Activated naive CD8-positive, alpha-beta T cell treated with anti-CD3 and anti-CD28 coated beads, Interleukin-2, amount 50 U/mL, for 16 hours (primary cell): ENCODE measurements around the gene CRYAA.
"Not testable (repeated sequence)": the region's sequence is repeated elsewhere in the genome, so short reads cannot be mapped to it uniquely, and the experiment has no call there.

Experiments
- DNase-seq: peaks from one replicate; pipeline ENCODE4 v3.0.0-alpha.2; 2020; ENCODE audit warnings: low read depth, low spot score

CRYAA gene

GRCh38 chr21:43168708-43169107 is at the start of gene CRYAA:
CRYAA (plus strand) TSS chr21:43169008; CDS start chr21:43169100, 92 bp downstream.
- not testable (repeated sequence) for DNase-seq

GRCh38 chr21:43130094-43130493 is 38.7 kb upstream of the CRYAA start:
- DNase-seq: not testable (repeated sequence)

GRCh38 chr21:43134520-43134919 is 34.3 kb upstream of the CRYAA start:
- not testable (repeated sequence) for DNase-seq

GRCh38 chr21:43138944-43139343 is 29.9 kb upstream of the CRYAA start:
- not testable (repeated sequence) for DNase-seq

- not testable (repeated sequence) for DNase-seq
These were observed 27.4 kb upstream of the CRYAA start for GRCh38 chr21:43141407-43141806.

- not testable (repeated sequence) for DNase-seq
These were observed 22.2 kb upstream of the CRYAA start for GRCh38 chr21:43146637-43147036.

GRCh38 chr21:43147999-43148398 is 20.8 kb upstream of the CRYAA start:
- not testable (repeated sequence) for DNase-seq

- not testable (repeated sequence) for DNase-seq
These were observed 19.5 kb upstream of the CRYAA start for GRCh38 chr21:43149344-43149743.

GRCh38 chr21:43153601-43154000 is 15.2 kb upstream of the CRYAA start:
- not testable (repeated sequence) for DNase-seq

GRCh38 chr21:43159279-43160175 is 9.3 kb upstream of the CRYAA start:
- not testable (repeated sequence) for DNase-seq

- DNase-seq: not testable (repeated sequence)
These were observed 6.7 kb upstream of the CRYAA start for GRCh38 chr21:43161826-43162707.

GRCh38 chr21:43162708-43163205 is 6.1 kb upstream of the CRYAA start:
- DNase-seq: not testable (repeated sequence)

GRCh38 chr21:43164823-43165222 is 4.0 kb upstream of the CRYAA start:
- DNase-seq: not testable (repeated sequence)

- DNase-seq: not testable (repeated sequence)
These were observed 3.1 kb upstream of the CRYAA start for GRCh38 chr21:43165734-43166133.

- not testable (repeated sequence) for DNase-seq
These were observed 550 bp downstream of the CRYAA start for GRCh38 chr21:43169230-43169886.

- DNase-seq: not testable (repeated sequence)
These were observed 1.1 kb downstream of the CRYAA start for GRCh38 chr21:43169891-43170290.

GRCh38 chr21:43172812-43173211 is 4.0 kb downstream of the CRYAA start:
- not testable (repeated sequence) for DNase-seq

GRCh38 chr21:43173438-43173837 is 4.6 kb downstream of the CRYAA start:
- DNase-seq: not testable (repeated sequence)

- not testable (repeated sequence) for DNase-seq
These were observed 5.1 kb downstream of the CRYAA start for GRCh38 chr21:43173930-43174329.

- not testable (repeated sequence) for DNase-seq
These were observed 6.2 kb downstream of the CRYAA start for GRCh38 chr21:43174998-43175397.

GRCh38 chr21:43176621-43177020 is 7.8 kb downstream of the CRYAA start:
- not testable (repeated sequence) for DNase-seq
